Progenitor cell of endocrine pancreas (in vitro differentiated cells): ENCODE data around the gene PTTG1IP. TPM values are rescaled to one million over a fixed set of nuclear protein-coding genes. Genes with fewer than 3 reads are reported as not detected.

Experiments
- DNase-seq: peaks from one replicate; pipeline ENCODE4 v3.0.0; 2021; ENCODE audit warnings: low spot score; ENCODE audit not compliant: unreplicated experiment
- H3K27ac Mint-ChIP-seq: 2 replicates; pipeline ENCODE4 v1.8.0; 2021; ENCODE audit warnings: mild to moderate bottlenecking, moderate library complexity, mixed read lengths
- H3K27me3 Mint-ChIP-seq: 2 replicates; pipeline ENCODE4 v1.8.0; 2021; ENCODE audit warnings: mixed read lengths
- H3K36me3 Mint-ChIP-seq: 2 replicates; pipeline ENCODE4 v1.8.0; 2022; ENCODE audit warnings: mixed read lengths; ENCODE audit not compliant: insufficient read depth
- H3K4me1 Mint-ChIP-seq: 2 replicates; pipeline ENCODE4 v1.8.0; 2021; ENCODE audit warnings: low read depth, mixed read lengths
- H3K4me3 Mint-ChIP-seq: 2 replicates; pipeline ENCODE4 v1.8.0; 2021; ENCODE audit warnings: low read depth, mild to moderate bottlenecking, moderate library complexity, mixed read lengths
- H3K9me3 Mint-ChIP-seq: 2 replicates; pipeline ENCODE4 v1.8.0; 2021; ENCODE audit warnings: low read depth, mixed read lengths
- CTCF ChIP-seq: fragments of 200-600 bp; sonication (generic); IDR thresholded peaks from one replicate; pipeline ENCODE4 v1.5.0; 2021; ENCODE audit warnings: antibody characterized with exemption, mild to moderate bottlenecking; ENCODE audit not compliant: unreplicated experiment
- total RNA-seq: library from RNA; stranded (reverse); gene quantifications from 2 replicates; pipeline ENCODE4 v1.2.1, GENCODE V29; 2021

The PTTG1IP gene
- total RNA-seq, 1 donor from 2014 or later: 221 TPM

GRCh38 chr21:44816761-44817505, 56.6 kb downstream of the PTTG1IP start:
- Mint-ChIP-seq H3K4me3 (peak overlapping the region; percentile 75), H3K27me3 (no peaks in the 10 kb centered on the region), H3K4me1 (peaks cover 3% of the 10 kb centered on the region), H3K36me3 (no peaks in the 10 kb centered on the region), H3K9me3 (peaks cover 4% of the 10 kb centered on the region), H3K27ac (peak overlapping the region; percentile 88)
- no peak for DNase-seq
- TF ChIP-seq CTCF: no peak

GRCh38 chr21:44815852-44816628, 57.5 kb downstream of the PTTG1IP start:
- Mint-ChIP-seq H3K36me3 (peaks cover 2% of the 10 kb centered on the region), H3K4me1 (peaks cover 3% of the 10 kb centered on the region), H3K27ac (peak overlapping the region; percentile 88), H3K27me3 (no peaks in the 10 kb centered on the region), H3K4me3 (peak overlapping the region; percentile 75), H3K9me3 (peaks cover 4% of the 10 kb centered on the region)
- DNase-seq: no peak
- no peak for TF ChIP-seq CTCF

- TF ChIP-seq CTCF: no peak
- no peak overlapping the region for H3K4me3 Mint-ChIP-seq
- peaks cover 3% of the 10 kb centered on the region for H3K4me1 Mint-ChIP-seq
- no peaks in the 10 kb centered on the region for H3K27me3 Mint-ChIP-seq
- no peak overlapping the region for H3K27ac Mint-ChIP-seq
- H3K9me3 Mint-ChIP-seq: peaks cover 4% of the 10 kb centered on the region
- H3K36me3 Mint-ChIP-seq: peaks cover 2% of the 10 kb centered on the region
- no peak for DNase-seq
These were observed 58.3 kb downstream of the PTTG1IP start for GRCh38 chr21:44815225-44815624.

- TF ChIP-seq CTCF: no peak
- Mint-ChIP-seq H3K4me3 (no peak overlapping the region), H3K27ac (no peak overlapping the region), H3K4me1 (peaks cover 3% of the 10 kb centered on the region), H3K27me3 (no peaks in the 10 kb centered on the region), H3K9me3 (no peaks in the 10 kb centered on the region), H3K36me3 (peaks cover 2% of the 10 kb centered on the region)
- no peak for DNase-seq
These were observed 58.9 kb downstream of the PTTG1IP start for GRCh38 chr21:44814498-44815023.

GRCh38 chr21:44813727-44814126, 59.8 kb downstream of the PTTG1IP start:
- Mint-ChIP-seq H3K9me3 (no peaks in the 10 kb centered on the region), H3K36me3 (peaks cover 4% of the 10 kb centered on the region)
- TF ChIP-seq CTCF: no peak

More at GRCh38 chr21:44813727-44814126, 59.8 kb downstream of the PTTG1IP start:
- H3K27ac Mint-ChIP-seq: no peak overlapping the region
- no peak for DNase-seq
- H3K4me1 Mint-ChIP-seq: peaks cover 3% of the 10 kb centered on the region
- H3K27me3 Mint-ChIP-seq: no peaks in the 10 kb centered on the region
- H3K4me3 Mint-ChIP-seq: no peak overlapping the region
